ENCODE data around the gene SRL.

DNA sequence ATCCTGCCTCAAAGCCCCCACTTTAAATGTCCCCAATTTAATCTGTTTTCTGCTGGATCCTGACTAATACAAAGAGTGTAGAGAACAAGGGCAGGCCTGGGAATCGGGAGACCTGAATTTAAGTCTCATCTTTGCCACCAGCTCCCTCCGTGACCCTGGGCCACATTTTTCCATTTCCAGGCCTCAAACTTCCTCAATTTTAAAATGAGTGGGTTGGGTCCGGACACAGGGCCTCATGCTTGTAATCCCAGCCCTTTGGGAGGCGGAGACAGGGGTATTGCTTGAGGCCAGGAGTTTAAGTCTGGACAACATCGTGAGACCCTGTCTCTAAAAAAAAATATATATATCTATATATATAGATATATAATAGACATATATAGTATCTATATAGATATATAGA is 61.4 kb downstream of the SRL start:
- TF ChIP-seq, protein P1, sequence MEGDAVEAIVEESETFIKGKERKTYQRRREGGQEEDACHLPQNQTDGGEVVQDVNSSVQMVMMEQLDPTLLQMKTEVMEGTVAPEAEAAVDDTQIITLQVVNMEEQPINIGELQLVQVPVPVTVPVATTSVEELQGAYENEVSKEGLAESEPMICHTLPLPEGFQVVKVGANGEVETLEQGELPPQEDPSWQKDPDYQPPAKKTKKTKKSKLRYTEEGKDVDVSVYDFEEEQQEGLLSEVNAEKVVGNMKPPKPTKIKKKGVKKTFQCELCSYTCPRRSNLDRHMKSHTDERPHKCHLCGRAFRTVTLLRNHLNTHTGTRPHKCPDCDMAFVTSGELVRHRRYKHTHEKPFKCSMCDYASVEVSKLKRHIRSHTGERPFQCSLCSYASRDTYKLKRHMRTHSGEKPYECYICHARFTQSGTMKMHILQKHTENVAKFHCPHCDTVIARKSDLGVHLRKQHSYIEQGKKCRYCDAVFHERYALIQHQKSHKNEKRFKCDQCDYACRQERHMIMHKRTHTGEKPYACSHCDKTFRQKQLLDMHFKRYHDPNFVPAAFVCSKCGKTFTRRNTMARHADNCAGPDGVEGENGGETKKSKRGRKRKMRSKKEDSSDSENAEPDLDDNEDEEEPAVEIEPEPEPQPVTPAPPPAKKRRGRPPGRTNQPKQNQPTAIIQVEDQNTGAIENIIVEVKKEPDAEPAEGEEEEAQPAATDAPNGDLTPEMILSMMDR (IDR thresholded peaks at IDR 0.05) = no peak
- TF ChIP-seq POLR2A (IDR thresholded peaks at IDR 0.05) = no peak

Data from heart left ventricle (tissue), 13 donors.